Activated CD8-positive, alpha-beta memory T cell treated with anti-CD3 and anti-CD28 coated beads for 48 hours (primary cell): ENCODE measurements around the gene TNRC6A.

ENCODE experiments used
- DNase-seq, 3 experiments: peaks; one replicate each; pipeline ENCODE4 v3.0.0-alpha.2; 2020; ENCODE audit warnings: low read depth in 2 of 3, low spot score in 2 of 3

Gene TNRC6A

DNA sequence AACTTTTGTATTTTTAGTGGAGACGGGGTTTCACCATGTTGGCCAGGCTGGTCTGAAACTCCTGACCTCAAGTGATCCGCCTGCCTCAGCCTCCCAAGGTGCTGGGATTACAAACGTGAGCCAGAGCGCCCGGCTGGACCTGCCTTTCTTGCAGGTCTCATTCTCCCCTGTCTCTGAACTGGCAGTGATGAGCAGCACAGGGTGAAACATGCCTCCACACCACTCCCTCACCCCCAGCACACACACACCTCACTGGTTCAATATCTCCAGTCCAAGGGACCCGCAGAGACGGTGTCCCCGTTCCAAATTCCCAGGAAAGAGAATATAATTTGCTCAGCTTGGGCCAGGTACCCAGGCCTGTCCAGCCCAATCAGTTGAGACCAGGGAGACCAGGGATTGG is 139.6 kb downstream of the TNRC6A start:
- no peak for DNase-seq

DNA sequence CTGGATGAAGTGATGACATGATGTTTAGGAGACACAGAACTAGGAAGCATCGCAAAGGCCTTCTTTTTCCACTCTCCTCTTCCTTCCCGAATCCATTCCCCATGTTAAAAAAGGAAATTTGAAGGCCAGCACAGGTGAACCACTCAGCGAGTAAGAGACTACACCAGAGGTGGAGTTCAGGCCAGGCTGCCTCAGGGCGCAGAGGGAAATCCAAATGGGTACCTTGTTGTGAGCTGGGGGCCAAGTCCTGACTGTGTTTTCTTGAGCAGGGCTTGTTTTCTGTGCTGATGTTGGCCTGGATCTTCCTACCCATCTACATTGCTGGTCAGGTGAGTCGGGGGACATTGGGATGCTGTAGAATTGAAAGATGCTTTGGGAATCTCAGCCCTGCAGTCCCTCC is 142.4 kb downstream of the TNRC6A start:
- DNase-seq = no peak

DNA sequence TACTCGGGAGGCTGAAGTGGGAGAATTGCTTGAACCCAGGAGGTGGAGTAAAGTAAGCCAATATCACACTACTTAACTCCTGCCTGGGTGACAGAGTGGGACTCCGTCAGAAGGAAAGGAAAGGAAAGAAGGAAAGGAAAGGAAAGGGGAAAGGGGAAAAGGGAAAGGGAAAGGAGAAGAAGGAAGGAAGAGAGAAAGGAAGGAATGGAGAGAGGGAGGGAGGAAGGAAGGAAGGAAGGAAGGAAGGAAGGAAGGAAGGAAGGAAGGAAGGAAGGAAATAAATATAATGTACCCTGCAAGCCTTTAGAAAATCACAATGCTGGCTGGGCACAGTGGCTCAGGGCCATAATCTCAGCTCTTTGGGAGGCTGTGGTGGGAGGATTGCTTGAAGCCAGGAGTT is 143.6 kb downstream of the TNRC6A start:
- DNase-seq = no peak

DNA sequence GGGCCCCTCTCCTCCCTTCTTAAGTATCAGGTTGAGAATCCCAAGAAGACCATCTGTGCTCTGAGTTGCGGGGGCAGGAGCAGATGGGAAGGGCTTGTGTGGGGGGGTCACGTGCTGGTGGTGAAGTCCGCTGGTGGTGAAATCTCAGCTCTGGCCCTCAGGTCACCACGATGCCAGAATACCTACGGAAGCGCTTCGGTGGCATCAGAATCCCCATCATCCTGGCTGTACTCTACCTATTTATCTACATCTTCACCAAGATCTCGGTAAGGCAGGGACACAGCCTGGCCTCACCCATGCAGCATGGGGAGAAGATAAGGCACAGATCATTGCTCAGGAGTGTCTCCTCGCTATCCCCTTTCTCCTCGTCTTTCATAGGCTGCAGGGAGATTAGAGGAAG is 146.0 kb downstream of the TNRC6A start:
- DNase-seq = no peak
